ENCODE data around the gene MED27.

The MED27 gene

GRCh38 chr9:132099167-132099566 lies 19.5 kb upstream of the MED27 start:
- Histone ChIP-seq H3K4me2 (ENCODE audit: insufficient read depth, low read length) (no peak overlapping the region), H3K36me3 (ENCODE audit: insufficient read depth, low read length) (no peaks in the 10 kb centered on the region), H3K4me3 (ENCODE audit: low read depth in 1 of 2, low read length in 2 of 2) (no peak overlapping the region), H3K9ac (ENCODE audit: low read depth, low read length) (no peak overlapping the region), H4K20me1 (ENCODE audit: insufficient read depth, low read length) (no peaks in the 10 kb centered on the region), H3K79me2 (ENCODE audit: insufficient read depth, low read length) (no peaks in the 10 kb centered on the region), H3K27me3 (ENCODE audit: insufficient read depth, low read length, poor library complexity) (no peaks in the 10 kb centered on the region), H3K9me3 (ENCODE audit: insufficient read depth, low read length, severe bottlenecking) (no peaks in the 10 kb centered on the region), H3K27ac (ENCODE audit: low read length) (no peak overlapping the region), H3K4me1 (ENCODE audit: insufficient read depth, low read length) (no peaks in the 10 kb centered on the region), H2AFZ (ENCODE audit: low read depth, low read length) (no peak overlapping the region)
- DNase-seq (no peak), ATAC-seq (ENCODE audit: insufficient read depth, low read depth) (no peak)
- TF ChIP-seq EZH2 (IDR thresholded peaks at IDR 0.05; ENCODE audit: borderline replicate concordance, low read depth, low read length, severe bottlenecking) (no peak), CTCF (IDR thresholded peaks at IDR 0.05; ENCODE audit: borderline replicate concordance, extremely low read depth, low read length, poor library complexity, severe bottlenecking) (no peak)

- no peak for ATAC-seq (ENCODE audit: insufficient read depth, low read depth)
- DNase-seq, result no peak
- Histone ChIP-seq H3K4me3 (ENCODE audit: low read depth in 1 of 2, low read length in 2 of 2) (no peak overlapping the region), H3K27ac (ENCODE audit: low read length) (no peak overlapping the region), H3K4me2 (ENCODE audit: insufficient read depth, low read length) (no peak overlapping the region), H3K36me3 (ENCODE audit: insufficient read depth, low read length) (no peaks in the 10 kb centered on the region), H3K4me1 (ENCODE audit: insufficient read depth, low read length) (no peaks in the 10 kb centered on the region), H3K79me2 (ENCODE audit: insufficient read depth, low read length) (no peaks in the 10 kb centered on the region), H3K9me3 (ENCODE audit: insufficient read depth, low read length, severe bottlenecking) (no peaks in the 10 kb centered on the region), H3K9ac (ENCODE audit: low read depth, low read length) (no peak overlapping the region), H4K20me1 (ENCODE audit: insufficient read depth, low read length) (no peaks in the 10 kb centered on the region), H2AFZ (ENCODE audit: low read depth, low read length) (no peak overlapping the region), H3K27me3 (ENCODE audit: insufficient read depth, low read length, poor library complexity) (no peaks in the 10 kb centered on the region)
- no peak for TF ChIP-seq CTCF (IDR thresholded peaks at IDR 0.05; ENCODE audit: borderline replicate concordance, extremely low read depth, low read length, poor library complexity, severe bottlenecking)
- no peak for TF ChIP-seq EZH2 (IDR thresholded peaks at IDR 0.05; ENCODE audit: borderline replicate concordance, low read depth, low read length, severe bottlenecking)
Observed at GRCh38 chr9:132094314-132094791, 14.7 kb upstream of the MED27 start.

GRCh38 chr9:132090771-132091170 lies 11.1 kb upstream of the MED27 start:
- H3K4me2 ChIP-seq (ENCODE audit: insufficient read depth, low read length), result no peak overlapping the region
- H3K79me2 ChIP-seq (ENCODE audit: insufficient read depth, low read length), result no peaks in the 10 kb centered on the region
- no peaks in the 10 kb centered on the region for H3K9me3 ChIP-seq (ENCODE audit: insufficient read depth, low read length, severe bottlenecking)
- ATAC-seq (ENCODE audit: insufficient read depth, low read depth), result no peak
- no peak overlapping the region for H2AFZ ChIP-seq (ENCODE audit: low read depth, low read length)
- H3K4me3 ChIP-seq (ENCODE audit: low read depth in 1 of 2, low read length in 2 of 2), result no peak overlapping the region
- H3K4me1 ChIP-seq (ENCODE audit: insufficient read depth, low read length), result no peaks in the 10 kb centered on the region
- H3K27ac ChIP-seq (ENCODE audit: low read length), result no peak overlapping the region
- H3K27me3 ChIP-seq (ENCODE audit: insufficient read depth, low read length, poor library complexity), result no peaks in the 10 kb centered on the region
- no peaks in the 10 kb centered on the region for H4K20me1 ChIP-seq (ENCODE audit: insufficient read depth, low read length)
- no peak overlapping the region for H3K9ac ChIP-seq (ENCODE audit: low read depth, low read length)
- H3K36me3 ChIP-seq (ENCODE audit: insufficient read depth, low read length), result no peaks in the 10 kb centered on the region
- TF ChIP-seq EZH2 (IDR thresholded peaks at IDR 0.05; ENCODE audit: borderline replicate concordance, low read depth, low read length, severe bottlenecking) (no peak), CTCF (IDR thresholded peaks at IDR 0.05; ENCODE audit: borderline replicate concordance, extremely low read depth, low read length, poor library complexity, severe bottlenecking) (no peak)
- DNase-seq, result no peak

Data from DND-41 (cell line).